ENCODE results near the gene GRIK4. TPM values are rescaled to one million over a fixed set of nuclear protein-coding genes. Genes with fewer than 3 reads are reported as not detected.

Gene GRIK4
- total RNA-seq, 1 experiment from 2014 or later, result not detected

DNA sequence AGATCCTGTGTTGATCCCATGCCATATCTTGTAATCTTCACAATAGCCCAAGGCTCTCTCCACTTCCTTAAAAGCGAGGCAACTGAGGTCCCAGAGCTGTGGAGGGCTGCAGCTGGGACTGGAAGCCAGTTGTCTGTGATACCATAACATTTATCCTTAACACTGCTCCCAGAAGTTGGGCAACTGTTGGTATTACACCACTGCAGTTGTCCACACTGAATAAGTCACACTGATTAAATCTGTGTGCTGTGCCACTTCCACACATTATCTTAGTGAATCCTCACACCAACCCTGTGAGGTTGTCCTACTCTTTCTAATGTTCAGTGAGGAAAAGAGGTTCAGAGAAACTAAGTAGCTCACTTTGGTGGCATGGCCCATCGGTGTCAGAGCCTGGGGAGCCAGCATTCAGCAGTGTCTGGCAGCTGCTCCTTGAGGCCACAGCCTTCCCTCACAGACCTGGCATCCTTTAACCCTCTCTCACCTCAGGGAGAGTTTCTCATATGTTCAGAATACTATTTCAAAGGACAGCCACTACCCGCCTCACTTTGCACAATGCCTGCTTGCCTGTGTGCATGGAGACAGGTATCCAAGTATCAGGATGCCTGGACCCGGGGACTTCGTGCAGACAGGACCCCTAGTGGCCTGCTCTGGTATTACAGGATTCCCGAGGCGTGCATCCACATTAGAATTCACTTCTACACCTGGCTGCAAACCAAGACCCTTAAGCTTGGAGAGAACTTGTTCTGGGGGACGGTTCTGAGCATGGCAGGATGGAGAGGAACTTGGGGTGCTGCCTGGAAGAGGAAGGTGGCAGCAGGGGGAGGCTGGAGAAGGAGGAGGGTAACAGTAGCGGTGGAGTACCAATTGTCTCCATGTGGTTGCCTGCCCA lies 290.5 kb downstream of the GRIK4 start:
- Mint-ChIP-seq H3K27me3 (ENCODE audit: insufficient read depth, unreplicated experiment) (peaks cover 48% of the 10 kb centered on the region), H3K9me3 (ENCODE audit: unreplicated experiment) (no peaks in the 10 kb centered on the region), H3K4me3 (ENCODE audit: unreplicated experiment) (no peak overlapping the region), H3K4me1 (ENCODE audit: insufficient read depth, unreplicated experiment) (no peaks in the 10 kb centered on the region), H3K36me3 (ENCODE audit: insufficient read depth, unreplicated experiment) (no peaks in the 10 kb centered on the region), H3K27ac (ENCODE audit: low read depth, unreplicated experiment) (no peak overlapping the region)
- POLR2A ChIA-PET, result interaction anchor here (1.1 kb wide), 1 partner anchor 393 kb away, joined by 3 read pairs; no protein-coding TSS in a partner anchor
- CTCF ChIA-PET, result interaction anchor here (0.6 to 2.6 kb wide), 46 partner anchors 8 to 1825 kb away, joined by 3 to 14 read pairs (median 4); no protein-coding TSS in a partner anchor
- peak; percentile 60 for DNase-seq (ENCODE audit: unreplicated experiment)
- TF ChIP-seq, protein P1, sequence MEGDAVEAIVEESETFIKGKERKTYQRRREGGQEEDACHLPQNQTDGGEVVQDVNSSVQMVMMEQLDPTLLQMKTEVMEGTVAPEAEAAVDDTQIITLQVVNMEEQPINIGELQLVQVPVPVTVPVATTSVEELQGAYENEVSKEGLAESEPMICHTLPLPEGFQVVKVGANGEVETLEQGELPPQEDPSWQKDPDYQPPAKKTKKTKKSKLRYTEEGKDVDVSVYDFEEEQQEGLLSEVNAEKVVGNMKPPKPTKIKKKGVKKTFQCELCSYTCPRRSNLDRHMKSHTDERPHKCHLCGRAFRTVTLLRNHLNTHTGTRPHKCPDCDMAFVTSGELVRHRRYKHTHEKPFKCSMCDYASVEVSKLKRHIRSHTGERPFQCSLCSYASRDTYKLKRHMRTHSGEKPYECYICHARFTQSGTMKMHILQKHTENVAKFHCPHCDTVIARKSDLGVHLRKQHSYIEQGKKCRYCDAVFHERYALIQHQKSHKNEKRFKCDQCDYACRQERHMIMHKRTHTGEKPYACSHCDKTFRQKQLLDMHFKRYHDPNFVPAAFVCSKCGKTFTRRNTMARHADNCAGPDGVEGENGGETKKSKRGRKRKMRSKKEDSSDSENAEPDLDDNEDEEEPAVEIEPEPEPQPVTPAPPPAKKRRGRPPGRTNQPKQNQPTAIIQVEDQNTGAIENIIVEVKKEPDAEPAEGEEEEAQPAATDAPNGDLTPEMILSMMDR (IDR thresholded peaks at IDR 0.05; ENCODE audit: unreplicated experiment), result peak; percentile 77
- intact Hi-C loops (cut with micrococcal nuclease), result loop anchor here (1.0 to 10.0 kb wide), 3 partner anchors 115 to 313 kb away; partner anchors contain the start of gene GRIK4
- no TSS peak for BruUV-seq (replicated peaks)

DNA sequence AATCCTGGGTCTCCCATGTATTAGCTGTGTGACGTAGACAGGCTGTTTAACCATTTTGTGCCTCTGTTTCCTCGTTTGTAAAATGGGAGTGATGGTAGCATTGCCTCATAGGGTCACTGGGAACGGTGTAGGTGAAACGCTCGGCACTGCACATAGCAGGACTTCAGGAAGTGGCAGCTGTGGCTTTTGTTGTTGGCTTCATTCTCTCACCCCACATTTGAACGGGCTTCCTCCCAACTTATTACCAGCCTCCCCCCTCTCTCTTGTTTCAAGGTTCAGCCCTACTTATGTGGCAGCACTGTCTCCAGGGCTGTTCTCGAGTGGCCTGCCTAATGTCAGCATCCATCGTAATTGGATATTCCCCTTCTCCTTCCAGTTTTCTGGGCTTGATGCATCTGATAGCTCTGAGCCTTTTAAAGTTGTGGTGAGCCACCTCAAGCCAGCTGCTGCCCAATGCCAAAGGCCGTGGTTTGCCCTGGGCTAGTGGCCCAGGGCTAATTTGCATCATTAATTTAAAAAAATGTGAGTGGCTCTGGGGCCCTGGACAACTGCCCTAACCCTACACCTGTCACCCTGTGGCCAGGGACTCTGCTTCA lies 294.5 kb downstream of the GRIK4 start:
- no TSS peak for BruUV-seq (replicated peaks)
- Mint-ChIP-seq H3K36me3 (ENCODE audit: insufficient read depth, unreplicated experiment) (no peaks in the 10 kb centered on the region), H3K9me3 (ENCODE audit: unreplicated experiment) (no peaks in the 10 kb centered on the region), H3K4me1 (ENCODE audit: insufficient read depth, unreplicated experiment) (no peaks in the 10 kb centered on the region), H3K4me3 (ENCODE audit: unreplicated experiment) (no peak overlapping the region), H3K27ac (ENCODE audit: low read depth, unreplicated experiment) (no peak overlapping the region), H3K27me3 (ENCODE audit: insufficient read depth, unreplicated experiment) (peaks cover 49% of the 10 kb centered on the region)
- TF ChIP-seq, protein P1 (IDR thresholded peaks at IDR 0.05; ENCODE audit: unreplicated experiment), result no peak
- intact Hi-C loops (cut with micrococcal nuclease), result loop anchor here (10.0 kb wide), 1 partner anchor 309 kb away; no protein-coding TSS in a partner anchor
- CTCF ChIA-PET, result interaction anchor here (0.7 kb wide), 1 partner anchor 147 kb away, joined by 3 read pairs; no protein-coding TSS in a partner anchor
- no peak for DNase-seq (ENCODE audit: unreplicated experiment)
- POLR2A ChIA-PET, result no interaction called here

DNA sequence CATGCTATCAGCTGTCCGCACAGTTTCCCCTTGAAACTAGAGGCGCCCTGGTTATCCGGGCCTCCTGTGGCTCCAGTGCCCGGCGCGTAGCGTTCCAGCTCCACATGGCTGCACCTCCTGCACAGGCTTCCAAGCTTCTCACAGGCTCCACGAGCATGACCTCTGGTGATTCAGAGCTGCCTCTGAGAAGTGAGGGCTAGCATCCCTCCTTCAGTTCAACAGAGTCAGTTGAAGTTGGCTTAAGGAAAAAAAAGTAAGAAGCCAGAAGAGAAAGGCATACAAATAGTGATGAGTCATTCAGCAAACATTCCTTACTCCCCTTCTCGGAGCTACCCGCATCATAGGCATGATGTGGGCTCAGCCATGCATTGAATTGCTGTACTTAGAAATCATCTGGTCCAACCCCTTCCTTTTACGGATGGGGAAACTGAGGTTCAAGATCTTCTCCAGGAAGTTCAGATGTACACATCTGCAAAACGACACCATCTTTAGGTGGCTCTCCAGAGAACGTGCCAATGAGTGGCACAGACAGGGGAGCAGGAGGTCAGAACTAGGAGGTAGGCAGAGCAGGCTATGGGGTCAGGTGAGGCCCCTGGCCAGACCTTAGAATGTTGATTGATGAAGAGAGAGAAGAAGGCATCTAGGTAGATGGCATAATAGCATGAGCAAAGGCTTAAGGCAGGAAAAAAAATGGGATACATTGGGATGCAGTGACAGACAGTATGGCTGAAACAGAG lies 296.0 kb downstream of the GRIK4 start:
- DNase-seq (ENCODE audit: unreplicated experiment), result peak; percentile 47

More for the DNA sequence above, 296.0 kb downstream of the GRIK4 start:
- no peaks in the 10 kb centered on the region for H3K36me3 Mint-ChIP-seq (ENCODE audit: insufficient read depth, unreplicated experiment)
- intact Hi-C loops (cut with micrococcal nuclease), result loop anchor here (10.0 kb wide), 1 partner anchor 307 kb away; no protein-coding TSS in a partner anchor
- no peaks in the 10 kb centered on the region for H3K9me3 Mint-ChIP-seq (ENCODE audit: unreplicated experiment)
- H3K27ac Mint-ChIP-seq (ENCODE audit: low read depth, unreplicated experiment), result no peak overlapping the region
- ChIA-PET CTCF (interaction anchor here (0.6 to 0.7 kb wide), 2 partner anchors 137 to 1220 kb away, joined by 3 to 5 read pairs; no protein-coding TSS in a partner anchor), POLR2A (no interaction called here)
- peaks cover 46% of the 10 kb centered on the region for H3K27me3 Mint-ChIP-seq (ENCODE audit: insufficient read depth, unreplicated experiment)
- H3K4me3 Mint-ChIP-seq (ENCODE audit: unreplicated experiment), result no peak overlapping the region
- TF ChIP-seq, protein P1 (IDR thresholded peaks at IDR 0.05; ENCODE audit: unreplicated experiment), result no peak
- BruUV-seq (replicated peaks), result no TSS peak
- no peaks in the 10 kb centered on the region for H3K4me1 Mint-ChIP-seq (ENCODE audit: insufficient read depth, unreplicated experiment)

Data from MCF 10A (cell line).